Measurements from ENCODE around the gene SMYD3.
"Not testable (repeated sequence)": the region's sequence is repeated elsewhere in the genome, so short reads cannot be mapped to it uniquely, and the experiment has no call there.

The SMYD3 gene

GRCh38 chr1:245779797-245780755 lies 727.0 kb downstream of the SMYD3 start:
- DNase-seq: no peak

DNA sequence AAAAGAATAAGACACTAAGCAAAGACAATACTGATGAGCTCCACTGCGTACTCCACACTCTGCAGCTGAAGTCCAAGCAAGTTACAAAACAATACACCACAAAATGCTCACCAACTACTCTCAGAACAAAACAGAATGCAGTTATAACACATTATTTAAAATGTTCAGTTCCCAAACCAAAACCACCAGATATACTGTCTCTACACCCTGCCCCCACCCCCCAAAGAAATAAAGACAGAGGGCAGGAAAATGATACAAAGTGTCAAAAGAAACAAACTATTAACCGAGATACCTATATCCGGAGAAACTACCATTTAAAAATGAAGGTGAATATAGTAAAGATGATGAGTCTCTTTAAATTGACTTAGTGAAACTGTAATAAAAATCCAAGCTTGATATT lies 729.3 kb downstream of the SMYD3 start:
- no peak for DNase-seq

DNA sequence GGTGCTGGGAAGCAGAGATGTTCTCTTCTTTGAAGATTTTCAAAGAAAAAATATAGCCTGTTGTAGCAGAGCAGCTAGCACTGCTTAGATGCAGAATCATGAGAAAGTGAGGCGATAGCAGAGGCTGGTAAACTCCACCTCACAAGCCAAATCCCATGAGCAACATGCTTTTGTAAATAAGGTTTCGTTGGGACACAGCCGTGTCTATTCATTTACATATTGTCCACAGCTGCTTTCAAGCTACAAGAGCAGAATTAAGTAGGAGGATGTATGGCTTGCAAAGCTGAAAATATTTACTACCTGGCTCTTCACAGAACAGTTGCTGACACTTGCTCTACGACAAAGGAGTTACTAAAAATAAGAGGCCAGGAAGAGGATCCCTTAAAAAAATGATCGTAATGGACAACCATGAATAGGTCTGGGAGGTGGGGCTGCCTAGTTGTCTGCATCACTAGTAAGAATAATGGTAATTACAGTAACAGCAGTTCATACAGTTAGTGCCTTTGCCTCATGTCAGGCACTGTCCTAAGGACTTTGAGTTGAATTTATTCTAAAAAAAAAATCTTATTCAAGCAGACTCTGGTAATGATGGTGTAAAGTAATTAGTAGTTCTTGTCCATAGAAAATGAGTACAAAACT lies 730.3 kb downstream of the SMYD3 start:
- DNase-seq: no peak

DNA sequence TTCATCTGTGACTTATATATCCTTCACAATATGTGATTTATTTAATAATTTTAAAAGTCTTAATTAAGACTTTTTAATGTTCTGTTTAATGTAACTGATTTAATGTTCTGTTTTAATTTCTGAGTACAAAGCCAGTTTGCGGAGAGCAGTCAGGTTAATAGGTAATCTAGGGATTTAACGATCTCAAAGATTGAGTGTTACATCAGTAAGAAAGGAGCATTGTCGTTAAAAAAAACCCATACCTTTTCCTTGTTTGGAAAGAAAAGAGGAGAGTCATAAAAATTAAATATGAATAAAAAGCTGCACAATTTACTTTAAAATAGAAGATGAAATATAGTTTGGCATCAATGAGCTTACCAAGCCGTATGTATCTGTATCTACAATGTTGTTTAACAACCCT lies 730.9 kb downstream of the SMYD3 start:
- DNase-seq: no peak

GRCh38 chr1:245774931-245775330 lies 732.1 kb downstream of the SMYD3 start:
- not testable (repeated sequence) for DNase-seq

DNA sequence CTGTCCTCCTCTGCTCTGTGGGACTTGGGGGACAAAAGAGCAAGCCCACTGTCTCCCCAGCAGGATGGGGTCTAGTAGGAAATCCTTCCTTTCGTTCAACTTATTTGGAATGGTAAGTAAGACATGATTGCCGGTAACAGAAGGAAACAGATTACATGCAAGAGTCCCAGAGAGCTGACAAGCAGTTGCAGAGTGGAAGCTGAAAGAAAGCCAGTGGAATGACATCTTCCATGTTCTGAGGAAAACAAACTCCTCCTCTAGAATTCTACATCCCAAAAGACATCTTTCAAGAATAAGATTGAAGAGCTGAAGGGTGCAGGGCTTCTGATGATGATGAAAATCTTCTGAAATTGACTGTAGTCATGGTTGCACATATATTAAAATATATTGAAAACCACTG lies 732.9 kb downstream of the SMYD3 start:
- no peak for DNase-seq

DNA sequence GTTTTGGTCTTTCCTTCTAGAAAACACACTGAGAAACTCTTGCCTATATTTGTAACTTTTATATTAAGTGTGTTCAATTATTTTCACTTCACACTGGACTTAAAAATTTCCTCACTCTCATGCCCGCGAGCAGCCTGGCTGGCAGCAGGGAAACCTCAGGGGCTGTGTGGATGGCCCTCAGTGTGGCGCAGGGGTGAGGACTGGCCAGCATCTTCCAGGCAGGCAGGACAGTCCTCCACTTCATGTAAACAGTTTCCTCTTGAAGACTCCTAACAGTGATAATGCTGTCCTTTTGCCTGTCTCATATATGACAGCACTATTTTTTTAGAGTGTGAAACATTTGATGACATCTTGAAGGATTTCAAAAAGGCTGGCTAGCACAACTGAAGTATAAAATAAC lies 733.7 kb downstream of the SMYD3 start:
- DNase-seq: no peak

DNA sequence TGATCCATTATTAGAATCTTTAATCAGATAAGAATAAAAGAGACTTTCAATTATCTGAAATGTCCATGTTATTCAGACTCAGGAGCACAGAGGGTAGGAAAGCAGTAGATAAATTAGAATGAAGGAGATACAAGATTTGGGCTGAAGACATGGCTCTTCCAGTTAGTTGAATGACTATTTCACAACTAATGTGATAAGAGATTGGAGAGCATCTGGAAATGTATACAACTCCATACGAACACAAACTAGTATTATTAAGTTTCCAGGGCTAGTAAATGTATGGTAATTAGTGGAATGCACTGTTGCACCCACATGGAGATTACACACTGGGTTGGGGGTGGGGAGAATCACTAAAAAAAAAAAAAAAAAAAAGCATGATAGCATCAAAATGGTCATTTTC lies 734.3 kb downstream of the SMYD3 start:
- no peak for DNase-seq

DNA sequence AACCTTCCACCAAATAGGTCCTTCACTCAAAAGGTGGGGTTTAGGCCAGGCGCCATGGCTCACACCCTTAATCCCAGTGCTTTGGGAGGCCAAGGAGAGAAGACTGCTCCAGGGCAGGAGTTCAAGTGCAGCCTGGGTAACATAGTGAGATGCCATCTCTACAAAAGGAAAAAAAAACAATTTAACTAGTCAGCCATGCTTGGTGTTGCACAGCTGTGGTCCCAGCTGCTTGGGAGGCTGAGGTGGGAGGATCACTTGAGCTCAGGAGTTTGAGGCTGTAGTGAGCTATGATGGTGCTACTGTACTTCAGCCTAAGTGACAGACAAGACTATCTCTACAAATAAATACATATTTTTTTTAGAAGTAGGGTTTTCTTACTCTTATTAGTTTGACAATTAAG lies 734.8 kb downstream of the SMYD3 start:
- peak in 1 of 5 experiments; percentile 56 for DNase-seq

GRCh38 chr1:245771511-245772281 lies 735.4 kb downstream of the SMYD3 start:
- peak in 1 of 5 experiments; percentile 78 for DNase-seq

GRCh38 chr1:245770156-245770555 lies 736.9 kb downstream of the SMYD3 start:
- DNase-seq: no peak

DNA sequence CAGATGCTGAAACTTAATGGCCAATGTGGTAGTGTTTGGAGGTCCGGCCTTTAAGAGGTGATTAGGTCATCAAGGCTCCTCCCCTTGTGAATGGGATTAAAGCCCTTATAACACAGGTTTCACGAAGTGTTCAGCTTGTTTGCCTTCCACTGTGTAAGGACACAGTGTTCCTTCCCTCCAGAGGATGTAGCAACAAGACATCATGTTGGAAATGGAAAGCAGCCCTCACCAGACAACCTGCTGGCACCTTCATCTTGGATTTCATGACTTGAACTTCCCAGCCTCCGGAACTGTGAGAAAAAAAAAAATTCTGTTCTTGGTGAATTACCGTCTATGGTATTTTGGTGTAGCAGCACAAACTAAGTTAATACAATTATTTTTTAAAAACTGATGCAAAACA lies 738.5 kb downstream of the SMYD3 start:
- DNase-seq: no peak

GRCh38 chr1:245765230-245766000 lies 741.7 kb downstream of the SMYD3 start:
- DNase-seq: no peak

DNA sequence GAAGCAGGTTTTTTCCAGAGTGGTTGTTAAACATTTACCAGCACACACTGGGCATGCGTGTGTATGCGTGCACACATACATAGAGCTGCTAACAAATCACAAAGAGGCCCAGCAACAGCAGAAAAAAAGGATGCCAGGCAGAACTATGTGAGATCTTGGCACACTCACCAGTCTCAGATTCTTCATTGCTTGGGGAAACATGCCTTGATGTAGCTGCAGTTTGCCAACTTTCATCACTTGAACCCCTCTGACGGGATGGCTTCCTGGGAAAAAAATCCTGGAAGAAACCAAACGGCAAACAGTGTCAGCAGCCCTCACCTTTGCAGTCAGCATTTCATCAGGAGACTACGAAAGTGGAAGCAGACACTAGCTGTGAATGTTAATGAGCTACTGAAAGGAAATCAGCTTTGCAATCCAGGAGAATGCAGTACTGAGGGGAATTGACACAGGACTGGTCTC lies 743.2 kb downstream of the SMYD3 start:
- DNase-seq: no peak

DNA sequence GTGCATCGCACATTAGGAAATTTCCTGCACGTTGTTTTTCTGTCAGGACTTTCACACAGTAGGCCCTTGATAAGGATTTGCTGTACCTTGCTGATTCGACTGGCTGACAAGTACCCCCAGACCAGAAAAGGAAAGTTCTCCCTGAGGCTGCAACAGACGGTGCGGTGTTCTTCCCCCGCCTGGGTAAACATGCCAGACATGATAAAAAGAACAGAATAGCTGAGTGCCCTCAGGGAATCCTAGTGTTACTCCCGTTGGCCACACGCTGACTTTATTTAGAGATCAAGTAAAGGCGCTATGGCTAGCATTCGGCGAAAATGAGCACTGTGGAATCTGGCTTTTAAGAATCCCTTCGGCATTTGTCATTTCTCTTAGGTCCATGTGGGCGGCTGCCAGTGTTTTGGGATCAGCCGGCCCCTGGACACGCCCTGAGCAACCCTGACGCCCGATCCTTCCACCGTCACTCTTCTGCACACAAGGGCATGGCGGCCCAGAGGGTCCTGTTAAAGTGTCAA lies 744.6 kb downstream of the SMYD3 start:
- DNase-seq: no peak

- DNase-seq: no peak
Measured at GRCh38 chr1:245760301-245760700, 746.8 kb downstream of the SMYD3 start.

DNA sequence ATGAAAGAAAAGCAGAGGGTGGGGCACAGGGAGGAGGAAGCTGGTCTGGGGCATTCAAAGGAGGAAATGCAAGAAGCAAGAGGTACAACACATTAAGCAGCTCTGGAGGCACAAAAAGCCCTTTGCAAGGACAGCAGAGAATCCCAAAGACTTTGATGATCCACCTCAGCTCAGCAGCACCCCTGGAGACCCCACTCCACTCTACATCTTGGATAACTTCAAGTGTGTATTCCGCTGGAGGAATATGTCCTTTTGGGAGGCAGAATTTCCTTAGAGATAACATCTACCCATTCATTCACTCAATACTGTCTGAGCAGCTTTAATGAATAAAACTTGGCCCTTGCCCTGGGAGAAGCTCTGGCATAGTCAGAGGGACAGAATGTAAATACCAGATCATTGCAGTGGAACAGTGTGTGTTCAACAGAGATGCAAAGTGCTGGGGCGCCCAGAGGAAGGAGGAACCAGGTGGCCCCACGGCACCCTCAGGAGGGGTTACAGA lies 752.6 kb downstream of the SMYD3 start:
- DNase-seq: no peak

- no peak for DNase-seq
Measured at GRCh38 chr1:245753807-245754206, 753.3 kb downstream of the SMYD3 start.

GRCh38 chr1:245752561-245752960 lies 754.5 kb downstream of the SMYD3 start:
- DNase-seq: no peak

DNA sequence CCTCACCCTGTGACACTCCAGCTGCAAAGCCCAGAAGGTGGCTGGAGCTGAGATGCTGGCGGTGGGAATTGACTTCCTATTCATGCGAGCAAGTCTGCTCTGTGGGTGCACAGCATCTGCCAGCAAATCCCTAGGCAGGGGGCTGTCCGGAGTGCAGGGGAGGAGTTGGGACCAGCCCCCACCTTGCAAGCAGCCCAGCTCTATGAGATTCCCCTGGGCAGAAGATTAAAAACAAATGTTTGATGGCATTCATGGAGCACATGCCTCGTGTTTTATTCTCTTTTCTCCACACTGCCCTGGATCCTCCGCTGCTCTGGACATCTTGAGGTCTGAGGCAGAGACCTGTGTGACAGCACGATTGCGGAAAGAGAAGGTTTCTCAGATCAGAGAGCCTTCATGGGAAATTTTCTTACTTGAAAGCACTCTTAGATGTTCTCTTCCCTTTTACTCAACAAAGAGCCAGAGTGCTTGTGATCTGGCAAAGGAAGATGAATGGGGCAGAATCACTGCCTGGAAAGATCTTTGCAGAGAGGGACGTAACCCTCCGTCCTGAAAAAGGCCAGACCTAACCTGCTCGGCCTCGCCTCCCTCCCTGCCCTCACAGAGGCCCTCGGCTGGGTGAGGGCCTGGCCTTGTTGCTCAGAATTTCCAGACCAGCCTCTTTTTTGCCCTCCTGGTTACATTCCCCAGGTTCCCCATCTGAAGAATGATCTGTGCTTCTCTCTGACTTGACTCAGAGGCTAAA lies 755.2 kb downstream of the SMYD3 start:
- DNase-seq: no peak

- no peak for DNase-seq
Measured at GRCh38 chr1:245751116-245751515, 756.0 kb downstream of the SMYD3 start.
